ENCODE measurements around the gene BRD3OS.
"Not testable (repeated sequence)": the region's sequence is repeated elsewhere in the genome, so short reads cannot be mapped to it uniquely, and the experiment has no call there.

BRD3OS gene

DNA sequence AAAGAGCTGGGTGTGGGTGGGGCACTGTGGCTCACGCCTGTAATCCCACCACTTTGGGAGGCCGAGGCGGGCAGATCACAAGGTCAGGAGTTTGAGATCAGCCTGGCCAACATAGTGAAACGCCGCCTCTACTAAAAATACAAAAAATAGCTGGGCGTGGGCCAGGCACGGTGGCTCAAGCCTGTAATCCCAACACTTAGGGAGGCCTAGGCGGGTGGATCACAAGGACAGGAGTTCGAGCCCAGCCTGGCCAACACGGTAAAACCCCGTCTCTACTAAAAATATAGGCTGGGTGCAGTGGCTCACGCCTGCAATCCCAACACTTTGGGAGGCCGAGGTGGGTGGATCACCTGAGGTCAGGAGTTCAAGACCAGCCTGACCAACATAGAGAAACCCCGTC lies 36.5 kb upstream of the BRD3OS start:
- not testable (repeated sequence) for DNase-seq (ENCODE audit: low spot score)

- DNase-seq (ENCODE audit: low spot score), result no peak
Observed at GRCh38 chr9:133989625-133990365, 35.5 kb upstream of the BRD3OS start.

DNA sequence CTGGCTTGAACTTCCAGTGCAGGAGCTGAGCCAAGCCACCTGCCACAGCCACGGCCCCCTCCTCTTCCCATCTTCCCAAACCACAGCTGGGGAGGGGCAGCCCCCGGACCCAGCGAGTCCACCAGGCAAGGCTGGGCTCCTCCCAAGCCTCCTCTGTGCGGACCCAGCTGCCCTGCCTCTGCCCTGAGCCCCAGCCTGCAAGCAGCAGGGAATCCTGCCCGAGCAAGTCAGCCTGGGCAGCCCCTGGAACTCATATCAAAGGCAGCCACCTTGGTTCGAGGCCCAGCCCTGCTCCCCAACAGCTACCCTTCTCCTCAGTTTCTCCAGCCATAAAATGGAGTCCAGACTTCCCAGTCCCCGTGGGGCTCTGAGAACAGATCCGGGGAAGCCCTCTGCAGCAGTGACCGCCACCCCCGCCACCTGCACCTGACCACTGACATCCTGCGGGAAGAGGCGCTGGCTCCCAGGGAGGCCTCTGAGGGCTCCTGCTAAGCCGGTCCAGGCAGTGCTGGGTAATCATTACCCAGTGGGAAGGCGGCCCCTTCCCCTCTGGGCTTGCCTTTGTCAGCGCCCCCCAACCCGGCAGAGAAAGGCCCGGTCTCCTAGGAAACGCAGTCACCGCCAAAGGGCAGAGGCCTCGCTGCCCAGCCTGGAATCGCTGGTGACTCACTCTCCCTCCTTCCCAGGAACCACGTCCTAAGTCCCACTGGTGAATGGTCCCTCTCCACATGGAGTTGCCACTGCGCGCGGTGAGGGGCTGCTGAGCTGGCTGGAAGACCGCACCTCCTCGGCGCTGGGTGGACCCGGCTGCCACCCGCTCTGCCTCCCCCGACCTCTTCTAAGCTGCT lies 34.7 kb upstream of the BRD3OS start:
- DNase-seq (ENCODE audit: low spot score), result peak; percentile 76

GRCh38 chr9:133991214-133991921 lies 33.9 kb upstream of the BRD3OS start:
- DNase-seq (ENCODE audit: low spot score), result peak; percentile 43

- DNase-seq (ENCODE audit: low spot score), result peak; percentile 74
Observed at GRCh38 chr9:133991964-133992779, 33.1 kb upstream of the BRD3OS start, which contains the start of gene VAV2. VAV2 (minus strand) TSS chr9:133992324; CDS start chr9:133992278, 46 bp downstream.

- DNase-seq (ENCODE audit: low spot score), result peak; percentile 91
Observed at GRCh38 chr9:133992780-133993634, 32.3 kb upstream of the BRD3OS start.

- DNase-seq (ENCODE audit: low spot score), result no peak
Observed at GRCh38 chr9:133993635-133994253, 31.5 kb upstream of the BRD3OS start.

GRCh38 chr9:133994353-133995011 lies 30.8 kb upstream of the BRD3OS start:
- peak; percentile 86 for DNase-seq (ENCODE audit: low spot score)

DNA sequence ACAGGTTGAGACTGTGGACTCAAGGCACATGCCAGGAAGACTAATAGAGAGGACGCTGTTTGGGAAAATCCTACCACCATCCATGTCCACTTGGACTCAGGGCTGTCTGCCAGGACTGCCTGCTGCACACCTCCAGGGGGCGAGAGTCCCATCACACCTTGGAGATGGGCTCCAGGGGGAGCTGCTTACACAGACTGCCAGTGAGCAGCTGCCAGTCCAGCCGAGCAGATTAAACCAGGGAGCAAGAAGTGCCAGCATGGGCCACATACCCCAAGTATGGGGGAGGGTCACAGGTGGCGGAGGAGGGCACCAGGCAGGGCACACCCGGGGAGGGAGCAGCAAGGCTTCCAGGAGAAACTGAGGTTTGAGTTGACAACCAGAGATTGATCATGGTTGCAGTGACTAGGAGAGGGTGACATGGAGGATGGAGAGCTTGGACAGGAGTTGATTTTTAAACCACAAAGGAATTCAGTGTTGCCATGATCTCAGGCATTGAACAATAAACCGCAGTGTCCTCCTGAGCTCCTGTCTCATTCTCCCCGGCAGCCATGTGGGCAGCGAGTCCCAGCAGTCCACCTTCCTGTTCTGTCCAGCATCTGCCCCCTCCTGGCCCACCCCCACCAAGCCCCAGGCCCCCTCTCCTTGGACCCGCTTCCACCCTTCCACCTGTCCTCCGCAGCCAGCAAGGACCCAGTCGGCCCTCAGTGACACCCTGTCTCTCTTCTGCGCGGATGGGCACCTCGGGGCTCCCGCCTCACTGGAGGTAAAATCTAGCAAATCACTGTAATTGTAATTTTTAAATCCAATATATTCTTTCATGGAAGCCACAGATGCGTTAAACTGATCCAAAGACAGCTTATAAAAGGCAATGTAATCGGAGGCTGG lies 30.0 kb upstream of the BRD3OS start:
- DNase-seq (ENCODE audit: low spot score), result peak; percentile 17

DNA sequence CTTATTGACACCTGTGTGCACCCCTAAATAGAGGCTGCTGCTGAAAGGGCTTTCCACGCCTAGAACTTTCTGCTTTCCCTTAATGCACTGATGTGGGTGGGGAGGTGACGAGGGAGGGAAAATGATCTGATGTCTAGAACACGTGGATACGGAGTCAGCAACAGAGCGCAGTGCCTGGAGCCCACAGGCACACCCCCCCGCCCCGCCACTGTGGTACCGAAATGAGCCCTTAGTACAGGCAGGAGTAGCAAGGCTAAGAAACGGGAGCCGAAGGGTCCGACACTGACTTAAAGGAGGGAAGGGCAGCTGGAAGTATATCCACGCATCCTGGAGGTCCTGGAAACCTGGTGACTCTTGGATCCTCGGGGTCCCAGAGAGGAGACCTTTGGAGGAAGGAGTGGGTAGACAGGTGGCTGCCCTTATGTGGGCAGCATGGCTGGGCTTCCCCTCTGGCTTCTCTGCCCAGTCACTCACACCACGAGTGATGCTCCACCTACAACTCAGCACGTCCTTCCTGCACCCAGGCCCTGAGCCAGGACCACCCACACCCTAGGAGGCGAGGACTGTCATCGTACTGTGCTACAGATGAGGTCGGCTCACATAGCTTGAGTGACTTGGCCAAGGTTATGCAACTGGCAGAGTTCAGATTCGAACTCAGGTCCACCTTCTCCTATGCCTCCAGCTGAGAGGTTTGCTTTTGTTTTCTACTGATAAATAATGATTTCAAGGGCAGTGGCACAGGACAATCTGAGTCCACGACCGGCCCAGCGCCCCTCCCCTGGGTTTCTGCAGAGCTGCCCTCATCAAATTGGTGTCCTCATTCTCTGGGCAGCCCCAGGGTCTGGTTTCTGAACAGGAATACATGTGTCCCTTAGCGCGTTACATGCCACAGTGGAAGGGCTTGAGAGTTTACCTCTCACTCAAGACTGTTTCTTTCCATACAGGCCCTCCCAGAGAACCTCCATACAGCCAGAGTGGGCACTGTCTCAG lies 28.5 kb upstream of the BRD3OS start:
- DNase-seq (ENCODE audit: low spot score), result no peak

DNA sequence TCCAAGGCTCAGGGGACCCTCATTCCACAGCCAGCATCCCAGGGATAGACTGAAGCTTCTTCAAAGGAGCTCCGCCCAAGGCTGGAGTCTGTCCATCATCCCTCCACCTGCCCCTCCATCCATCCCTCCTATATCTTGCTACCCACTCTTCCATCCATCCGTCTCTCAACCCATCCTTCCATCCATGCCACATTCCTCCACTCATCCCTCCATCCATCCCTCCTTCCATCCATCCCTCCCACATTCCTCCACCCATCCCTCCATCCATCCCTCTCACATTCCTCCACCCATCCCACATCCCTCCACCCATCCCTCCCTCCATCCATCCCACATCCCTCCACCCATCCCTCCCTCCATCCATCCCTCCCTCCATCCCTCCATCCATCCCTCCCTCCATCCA lies 27.7 kb upstream of the BRD3OS start:
- DNase-seq (ENCODE audit: low spot score), result no peak

DNA sequence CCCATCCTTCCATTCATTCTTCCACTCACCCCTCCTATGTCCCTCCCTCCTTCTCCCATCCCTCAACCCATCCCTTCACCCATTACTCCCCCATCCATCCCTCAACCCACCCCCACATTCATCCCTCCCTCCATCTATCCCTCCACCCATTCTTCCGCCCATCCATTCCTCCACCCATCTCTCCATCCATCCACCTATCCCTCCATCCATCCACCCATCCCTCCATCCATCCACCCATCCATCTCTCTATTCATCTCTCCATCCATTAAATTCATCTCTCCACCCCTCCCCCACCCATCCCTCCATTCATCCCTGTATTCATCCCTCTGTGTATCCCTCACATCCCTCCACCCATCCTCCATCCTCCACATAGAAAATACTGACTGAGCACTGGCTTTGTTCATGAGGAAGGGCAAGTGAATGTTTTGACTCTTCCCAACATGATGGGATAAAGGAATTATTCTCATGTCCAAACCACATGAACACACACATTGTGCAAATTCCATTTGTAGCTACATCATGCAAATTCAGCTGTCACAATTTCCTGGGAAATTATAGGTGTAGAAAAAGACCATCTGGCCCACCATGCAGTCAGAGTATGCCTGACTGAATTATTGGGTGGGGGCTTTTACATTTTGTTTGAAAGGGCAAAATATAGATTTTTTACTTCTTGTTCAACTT lies 26.2 kb upstream of the BRD3OS start:
- peak; percentile 50 for DNase-seq (ENCODE audit: low spot score)

GRCh38 chr9:133999851-134000265 lies 25.4 kb upstream of the BRD3OS start:
- DNase-seq (ENCODE audit: low spot score), result no peak

GRCh38 chr9:134002796-134003195 lies 22.5 kb upstream of the BRD3OS start:
- no peak for DNase-seq (ENCODE audit: low spot score)

- no peak for DNase-seq (ENCODE audit: low spot score)
Observed at GRCh38 chr9:134003237-134003636, 22.0 kb upstream of the BRD3OS start.

GRCh38 chr9:134004131-134004873 lies 21.0 kb upstream of the BRD3OS start:
- no peak for DNase-seq (ENCODE audit: low spot score)
